ENCODE results near the gene SQOR. TPM values are rescaled to one million over a fixed set of nuclear protein-coding genes. Genes with fewer than 3 reads are reported as not detected.

The SQOR gene
- total and polyA plus RNA-seq, 10 donors, result 21.5 to 79.6 (median 56.1) TPM

- peaks cover 0 to 24% (median 12%) of the 10 kb centered on the region in 6 donors for H3K4me1 ChIP-seq
- H3K9me3 ChIP-seq, result no peaks in the 10 kb centered on the region
- no peak for TF ChIP-seq POLR2AphosphoS5 (IDR thresholded peaks at IDR 0.05)
- TF ChIP-seq POLR2A (IDR thresholded peaks at IDR 0.05), result no peak
- no peak for TF ChIP-seq CTCF (IDR thresholded peaks at IDR 0.05 in 8 of 11, conservative IDR thresholded peaks at IDR 0.05 in 3 of 11)
- WGBS, 5 donors, result 4 to 9% (median 6%) methylated on average over 52 to 67 of the region's 67 CpGs
- H3K27me3 ChIP-seq (replicated peaks in 1 of 7), result peaks cover 0 to 18% (median 7%) of the 10 kb centered on the region in 7 donors
- intact Hi-C loops (cut with DNase I; ENCODE audit: low total_unique reads), result no loop called here
- DNase-seq, result peak; percentile 78
- peak overlapping the region; percentile 39 to 75 (median 54) for H3K4me3 ChIP-seq
- no peaks in the 10 kb centered on the region for H3K36me3 ChIP-seq
- no peak overlapping the region for H3K27ac ChIP-seq
These were observed 69.8 kb downstream of the SQOR start for GRCh38 chr15:45704329-45705249.

- no peaks in the 10 kb centered on the region for H3K9me3 ChIP-seq
- DNase-seq, result peak; percentile 86
- no peaks in the 10 kb centered on the region for H3K36me3 ChIP-seq
- peaks cover 0 to 18% (median 7%) of the 10 kb centered on the region in 7 donors for H3K27me3 ChIP-seq (replicated peaks in 1 of 7)
- H3K27ac ChIP-seq, result peak overlapping the region in 1 of 8 donors; percentile 4
- 5 to 6% (median 5%) methylated on average over 15 of the region's 15 CpGs for WGBS, 5 donors
- H3K4me1 ChIP-seq, result peaks cover 0 to 24% (median 12%) of the 10 kb centered on the region in 6 donors
- H3K4me3 ChIP-seq, result peak overlapping the region; percentile 39 to 75 (median 54)
- intact Hi-C loops (cut with DNase I; ENCODE audit: low total_unique reads), result no loop called here
- no peak for TF ChIP-seq POLR2AphosphoS5 (IDR thresholded peaks at IDR 0.05)
- peak; percentile 77 to 96 (median 89) for TF ChIP-seq CTCF (IDR thresholded peaks at IDR 0.05 in 8 of 11, conservative IDR thresholded peaks at IDR 0.05 in 3 of 11)
- no peak for TF ChIP-seq POLR2A (IDR thresholded peaks at IDR 0.05)
These were observed 71.0 kb downstream of the SQOR start for GRCh38 chr15:45705510-45706473.

GRCh38 chr15:45710657-45711056 is 75.8 kb downstream of the SQOR start:
- no peaks in the 10 kb centered on the region for H3K9me3 ChIP-seq
- 53 to 63% (median 55%) methylated on average over 6 of the region's 6 CpGs for WGBS, 5 donors
- no peak overlapping the region for H3K27ac ChIP-seq
- TF ChIP-seq CTCF (IDR thresholded peaks at IDR 0.05 in 8 of 11, conservative IDR thresholded peaks at IDR 0.05 in 3 of 11) (no peak), POLR2A (IDR thresholded peaks at IDR 0.05) (no peak), POLR2AphosphoS5 (IDR thresholded peaks at IDR 0.05) (no peak)
- no peaks in the 10 kb centered on the region for H3K36me3 ChIP-seq
- no peak for DNase-seq
- H3K4me1 ChIP-seq, result peaks cover 0 to 8% (median 4%) of the 10 kb centered on the region in 6 donors
- intact Hi-C loops (cut with DNase I; ENCODE audit: low total_unique reads), result no loop called here
- H3K4me3 ChIP-seq, result no peak overlapping the region
- peaks cover 0 to 7% (median 0%) of the 10 kb centered on the region in 7 donors for H3K27me3 ChIP-seq (replicated peaks in 1 of 7)

Measured in spleen (tissue), 11 donors.